Measurements from ENCODE around the gene C17orf113.
"Not testable (repeated sequence)": the region's sequence is repeated elsewhere in the genome, so short reads cannot be mapped to it uniquely, and the experiment has no call there.

DNA sequence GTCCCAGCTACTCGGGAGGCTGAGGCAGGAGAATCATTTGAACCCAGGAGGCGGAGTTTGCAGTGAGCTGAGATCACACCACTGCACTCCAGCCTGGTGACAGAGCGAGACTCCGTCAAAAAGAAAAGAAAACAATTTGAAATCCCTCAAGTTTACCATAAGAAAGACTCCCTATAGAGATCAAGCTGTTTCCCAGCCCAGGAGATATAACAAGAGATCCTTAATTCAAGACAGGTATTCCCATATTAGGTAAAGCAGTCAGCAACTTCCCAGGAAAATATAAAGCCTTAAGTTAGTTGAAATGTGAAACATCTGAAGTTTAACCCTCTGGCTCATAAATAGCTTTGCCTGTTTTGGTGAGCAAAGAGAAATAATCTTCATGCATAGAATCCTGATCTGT is 38.0 kb downstream of the C17orf113 start:
- TF ChIP-seq POLR2A (IDR thresholded peaks at IDR 0.05; ENCODE audit: low read depth, low read length); CTCF (conservative IDR thresholded peaks at IDR 0.05; ENCODE audit: low read depth, low read length); NFE2L2 (IDR thresholded peaks at IDR 0.05; ENCODE audit: low read depth, low read length); RFX5 (IDR thresholded peaks at IDR 0.05; ENCODE audit: low read depth, low read length); SMC3 (IDR thresholded peaks at IDR 0.05; ENCODE audit: low read depth, low read length); FOS (IDR thresholded peaks at IDR 0.05; ENCODE audit: low read depth, low read length); MXI1 (IDR thresholded peaks at IDR 0.05; ENCODE audit: borderline replicate concordance, low read depth, low read length); CEBPB (IDR thresholded peaks at IDR 0.05; ENCODE audit: low read depth, low read length); RCOR1 (IDR thresholded peaks at IDR 0.05; ENCODE audit: insufficient replicate concordance, low read length); CHD1 (IDR thresholded peaks at IDR 0.05; ENCODE audit: low read depth, low read length); RAD21 (IDR thresholded peaks at IDR 0.05; ENCODE audit: low read length): not testable (repeated sequence)
- TF ChIP-seq, protein P1, sequence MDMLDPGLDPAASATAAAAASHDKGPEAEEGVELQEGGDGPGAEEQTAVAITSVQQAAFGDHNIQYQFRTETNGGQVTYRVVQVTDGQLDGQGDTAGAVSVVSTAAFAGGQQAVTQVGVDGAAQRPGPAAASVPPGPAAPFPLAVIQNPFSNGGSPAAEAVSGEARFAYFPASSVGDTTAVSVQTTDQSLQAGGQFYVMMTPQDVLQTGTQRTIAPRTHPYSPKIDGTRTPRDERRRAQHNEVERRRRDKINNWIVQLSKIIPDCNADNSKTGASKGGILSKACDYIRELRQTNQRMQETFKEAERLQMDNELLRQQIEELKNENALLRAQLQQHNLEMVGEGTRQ (IDR thresholded peaks at IDR 0.05; ENCODE audit: low read depth, low read length), result not testable (repeated sequence)

Measured in IMR-90 (cell line).